Neutrophil (primary cell): Measurements from ENCODE around the gene RPL18.
"Not testable (repeated sequence)": the region's sequence is repeated elsewhere in the genome, so short reads cannot be mapped to it uniquely, and the experiment has no call there.

ENCODE experiments used
- H3K27ac ChIP-seq: fragments of 200-600 bp; sonication (generic); 2 replicates; pipeline ENCODE4 v1.5.1; 2016; ENCODE audit warnings: mild to moderate bottlenecking, moderate library complexity
- H3K27me3 ChIP-seq: fragments of 200-600 bp; sonication (generic); 2 replicates; pipeline ENCODE4 v1.6.0; 2016; ENCODE audit warnings: mild to moderate bottlenecking
- H3K36me3 ChIP-seq: fragments of 200-600 bp; sonication (generic); 2 replicates; pipeline ENCODE4 v1.5.1; 2017
- H3K4me1 ChIP-seq, 2 experiments: fragments of 200-600 bp in 1 of 2; sonication (generic) in 1 of 2; 1 replicate in 1 of 2; 2 replicates in 1 of 2; pipeline versions ENCODE4 v1.5.1 to v1.6.1; 2013 to 2016; ENCODE audit warnings: low read depth in 1 of 2, low read length in 1 of 2, mild to moderate bottlenecking in 1 of 2, moderate library complexity in 1 of 2; ENCODE audit not compliant: control insufficient read depth in 1 of 2, insufficient read depth in 1 of 2
- H3K4me3 ChIP-seq, 2 experiments: fragments of 200-600 bp in 1 of 2; sonication (generic) in 1 of 2; 1 replicate in 1 of 2; 2 replicates in 1 of 2; pipeline ENCODE4 v1.5.1; 2013 to 2016; ENCODE audit warnings: low read depth in 1 of 2, low read length in 1 of 2, mild to moderate bottlenecking in 1 of 2, moderate library complexity in 1 of 2
- H3K9me3 ChIP-seq: fragments of 200-600 bp; sonication (generic); 2 replicates; pipeline ENCODE4 v1.5.1; 2016
- CTCF ChIP-seq: fragments of 200-600 bp; sonication (generic); IDR thresholded peaks from 2 replicates; pipeline ENCODE4 v1.5.1; 2016; ENCODE audit warnings: antibody characterized with exemption

Gene RPL18

GRCh38 chr19:48634424-48635262, 15.7 kb upstream of the RPL18 start:
- Histone ChIP-seq H3K4me1 (peaks cover 71 to 77% of the 10 kb centered on the region in 2 experiments), H3K27ac (peak overlapping the region; percentile 96), H3K27me3 (no peaks in the 10 kb centered on the region), H3K36me3 (peaks cover 37% of the 10 kb centered on the region), H3K9me3 (no peaks in the 10 kb centered on the region), H3K4me3 (peak overlapping the region; percentile 87 to 90)
- TF ChIP-seq CTCF, result peak; percentile 9

GRCh38 chr19:48634036-48634342, 15.0 kb upstream of the RPL18 start:
- H3K9me3 ChIP-seq, result no peaks in the 10 kb centered on the region
- peaks cover 44% of the 10 kb centered on the region for H3K36me3 ChIP-seq
- peaks cover 69 to 72% of the 10 kb centered on the region in 2 experiments for H3K4me1 ChIP-seq
- no peak for TF ChIP-seq CTCF
- peak overlapping the region; percentile 96 for H3K27ac ChIP-seq
- H3K27me3 ChIP-seq, result no peaks in the 10 kb centered on the region
- H3K4me3 ChIP-seq, result peak overlapping the region; percentile 37 to 87

GRCh38 chr19:48633148-48634035, 14.4 kb upstream of the RPL18 start:
- no peak for TF ChIP-seq CTCF
- H3K4me1 ChIP-seq, result peaks cover 63 to 66% of the 10 kb centered on the region in 2 experiments
- peaks cover 50% of the 10 kb centered on the region for H3K36me3 ChIP-seq
- peak overlapping the region; percentile 96 for H3K27ac ChIP-seq
- no peaks in the 10 kb centered on the region for H3K27me3 ChIP-seq
- H3K9me3 ChIP-seq, result no peaks in the 10 kb centered on the region
- H3K4me3 ChIP-seq, result peak overlapping the region in 1 of 2 experiments; percentile 87

- TF ChIP-seq CTCF, result no peak
- Histone ChIP-seq H3K9me3 (no peaks in the 10 kb centered on the region), H3K27ac (peak overlapping the region; percentile 96), H3K4me3 (no peak overlapping the region), H3K36me3 (peaks cover 54% of the 10 kb centered on the region), H3K27me3 (no peaks in the 10 kb centered on the region), H3K4me1 (peaks cover 57 to 63% of the 10 kb centered on the region in 2 experiments)
These were observed 13.7 kb upstream of the RPL18 start for GRCh38 chr19:48632692-48633147.

GRCh38 chr19:48632286-48632685, 13.3 kb upstream of the RPL18 start:
- not testable (repeated sequence) for H3K27me3 ChIP-seq, H3K9me3 ChIP-seq, H3K4me3 ChIP-seq
- peaks cover 54 to 59% of the 10 kb centered on the region in 2 experiments for H3K4me1 ChIP-seq
- peak overlapping the region; percentile 96 for H3K27ac ChIP-seq
- peaks cover 54% of the 10 kb centered on the region for H3K36me3 ChIP-seq
